GM12891 (cell line): ENCODE measurements around the gene MKLN1.
"Not testable (repeated sequence)": the region's sequence is repeated elsewhere in the genome, so short reads cannot be mapped to it uniquely, and the experiment has no call there.

Experiments
- POLR2A ChIP-seq: IDR thresholded peaks from 2 replicates; pipeline ENCODE4 v1.6.1; 2011; ENCODE audit warnings: low read depth, low read length, control low read depth
- POLR2AphosphoS5 ChIP-seq: IDR thresholded peaks from 2 replicates; pipeline ENCODE4 v1.6.1; 2011; ENCODE audit warnings: low read depth, low read length, control low read depth

GRCh38 chr7:131515471-131515870 lies 187.8 kb downstream of the MKLN1 start:
- not testable (repeated sequence) for TF ChIP-seq POLR2A, POLR2AphosphoS5
